Endodermal cell (in vitro differentiated cells): ENCODE measurements around the gene SPINK1. TPM values are rescaled to one million over a fixed set of nuclear protein-coding genes. Genes with fewer than 3 reads are reported as not detected.

Source experiments
- DNase-seq: peaks from one replicate; pipeline ENCODE4 v3.0.0-alpha.2; 2017
- H3K27ac ChIP-seq: 2 replicates; pipeline ENCODE4 v1.5.1; 2013; ENCODE audit warnings: mild to moderate bottlenecking, low read depth, low read length, moderate library complexity
- H3K27me3 ChIP-seq: 2 replicates; pipeline ENCODE4 v1.6.1; 2013; ENCODE audit warnings: mild to moderate bottlenecking, low read length, moderate library complexity; ENCODE audit not compliant: insufficient read depth, control insufficient read depth, poor library complexity, severe bottlenecking
- H3K36me3 ChIP-seq: 2 replicates; pipeline ENCODE4 v1.7.0; 2013; ENCODE audit warnings: mild to moderate bottlenecking, low read length, moderate library complexity; ENCODE audit not compliant: control insufficient read depth, insufficient read depth
- H3K4me1 ChIP-seq: one replicate; pipeline ENCODE4 v1.7.0; 2013; ENCODE audit warnings: low read length; ENCODE audit not compliant: control insufficient read depth, insufficient read depth
- H3K4me3 ChIP-seq: 2 replicates; pipeline ENCODE4 v1.5.1; 2013; ENCODE audit warnings: mild to moderate bottlenecking, low read length, moderate library complexity
- H3K9ac ChIP-seq: 2 replicates; pipeline ENCODE4 v1.6.1; 2013; ENCODE audit warnings: mild to moderate bottlenecking, low read length, moderate library complexity; ENCODE audit not compliant: poor library complexity, severe bottlenecking; ENCODE audit errors: extremely low read depth
- H3K9me3 ChIP-seq: 2 replicates; pipeline ENCODE4 v1.6.1; 2013; ENCODE audit warnings: mild to moderate bottlenecking, low read length, moderate library complexity; ENCODE audit not compliant: control insufficient read depth
- H3K27ac Mint-ChIP-seq: 2 replicates; pipeline ENCODE4 v1.8.0; 2020; ENCODE audit warnings: mixed read lengths
- H3K27me3 Mint-ChIP-seq: 2 replicates; pipeline ENCODE4 v1.8.0; 2021; ENCODE audit warnings: mild to moderate bottlenecking, mixed read lengths; ENCODE audit not compliant: insufficient read depth
- H3K36me3 Mint-ChIP-seq: 2 replicates; pipeline ENCODE4 v1.8.0; 2020; ENCODE audit warnings: low read depth, mixed read lengths
- H3K4me1 Mint-ChIP-seq: 2 replicates; pipeline ENCODE4 v1.8.0; 2020; ENCODE audit warnings: mixed read lengths
- H3K4me3 Mint-ChIP-seq: 2 replicates; pipeline ENCODE4 v1.8.0; 2020; ENCODE audit warnings: mild to moderate bottlenecking, moderate library complexity, mixed read lengths
- H3K9me3 Mint-ChIP-seq: 2 replicates; pipeline ENCODE4 v1.8.0; 2020; ENCODE audit warnings: mild to moderate bottlenecking, mixed read lengths
- WGBS, 2 experiments: methylation state at CpG; one replicate each; pipeline versions ENCODE4 v1.1.5 to v1.1.7; 2013; ENCODE audit warnings: missing lambda C conversion rate in 2 of 2, mixed read lengths in 1 of 2; ENCODE audit not compliant: insufficient coverage in 1 of 2, insufficient read length in 1 of 2; 5-methylcytosine and 5-hydroxymethylcytosine counted together
- total RNA-seq, 2 donors: library from RNA; stranded (reverse); fragmentation: NEBNext Ultra II Directional in 1 of 2; extraction: Animal tissue kit (Norgen Biotek cat#: 25700) in 1 of 2; gene quantifications; 2 replicates in 1 of 2; 3 replicates in 1 of 2; pipeline ENCODE4 v1.2.1, GENCODE V29; 2021
- TF ChIP-seq, protein P1 (sequence below): fragments of 200-600 bp; sonication (generic); conservative IDR thresholded peaks from 2 replicates; pipeline ENCODE4 v1.5.0; 2021; ENCODE audit warnings: antibody characterized with exemption, mild to moderate bottlenecking

SPINK1 gene
- total RNA-seq, 2 donors from 2014 or later = not detected

DNA sequence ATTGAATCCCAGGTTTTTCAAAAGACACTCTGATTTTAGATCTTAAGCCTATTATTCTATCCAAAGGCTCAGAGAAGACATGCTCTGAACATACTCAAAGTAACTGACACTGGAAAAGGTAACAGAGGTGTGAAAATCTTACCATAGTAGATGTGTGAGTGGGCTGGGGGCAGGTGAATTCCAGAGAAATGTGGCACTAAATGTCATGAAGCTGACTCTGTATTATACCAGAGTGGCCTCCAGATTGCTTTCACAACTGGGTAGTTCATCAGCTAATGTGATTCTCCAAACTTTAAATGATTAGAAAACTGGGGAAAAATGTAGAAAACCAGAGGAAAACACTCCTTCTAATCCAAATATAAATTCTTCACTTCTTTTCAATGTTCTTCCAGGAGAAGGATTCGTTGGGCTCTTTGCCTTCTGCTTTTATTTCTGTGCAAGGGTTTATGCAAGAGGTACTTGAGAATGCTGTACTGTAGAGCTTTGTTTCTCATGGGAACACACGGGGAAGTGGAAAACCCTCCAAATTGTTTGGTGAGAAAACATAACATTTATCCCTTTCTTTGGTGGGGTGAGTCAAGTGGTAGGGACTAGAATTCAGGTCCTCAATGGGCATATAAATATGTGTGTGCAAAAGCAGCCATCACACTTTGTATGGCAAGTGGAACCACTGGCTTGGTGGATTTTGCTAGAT lies 46.7 kb upstream of the SPINK1 start, which contains the start of gene SCGB3A2:
Gene SCGB3A2 (plus strand): TSS at position 646 of the 694 bp plus-strand sequence. CDS start 93 bp downstream, outside the sequence.
- no peaks in the 10 kb centered on the region for H3K9me3 Mint-ChIP-seq
- no peaks in the 10 kb centered on the region for H3K36me3 Mint-ChIP-seq
- H3K4me1 Mint-ChIP-seq = peaks cover 48% of the 10 kb centered on the region

DNA sequence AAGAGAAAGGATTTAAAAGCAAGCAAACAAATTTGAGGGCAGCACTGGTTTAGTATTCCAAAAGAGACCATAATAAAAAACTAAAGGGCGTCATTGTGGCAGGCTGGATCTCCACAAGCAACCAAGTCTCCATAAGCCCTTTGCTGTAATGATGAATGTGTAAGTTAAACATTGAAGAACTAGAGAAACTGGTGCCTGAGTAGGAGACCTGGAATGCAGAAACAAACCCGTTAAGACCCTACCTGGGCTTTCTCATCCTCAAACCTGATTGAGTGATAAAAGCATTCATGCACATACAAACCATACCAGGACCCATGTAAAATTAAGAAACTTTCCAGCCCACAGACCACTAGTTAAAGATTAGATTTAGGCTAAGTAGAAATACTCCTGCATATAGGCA lies 45.2 kb upstream of the SPINK1 start:
- TF ChIP-seq, protein P1, sequence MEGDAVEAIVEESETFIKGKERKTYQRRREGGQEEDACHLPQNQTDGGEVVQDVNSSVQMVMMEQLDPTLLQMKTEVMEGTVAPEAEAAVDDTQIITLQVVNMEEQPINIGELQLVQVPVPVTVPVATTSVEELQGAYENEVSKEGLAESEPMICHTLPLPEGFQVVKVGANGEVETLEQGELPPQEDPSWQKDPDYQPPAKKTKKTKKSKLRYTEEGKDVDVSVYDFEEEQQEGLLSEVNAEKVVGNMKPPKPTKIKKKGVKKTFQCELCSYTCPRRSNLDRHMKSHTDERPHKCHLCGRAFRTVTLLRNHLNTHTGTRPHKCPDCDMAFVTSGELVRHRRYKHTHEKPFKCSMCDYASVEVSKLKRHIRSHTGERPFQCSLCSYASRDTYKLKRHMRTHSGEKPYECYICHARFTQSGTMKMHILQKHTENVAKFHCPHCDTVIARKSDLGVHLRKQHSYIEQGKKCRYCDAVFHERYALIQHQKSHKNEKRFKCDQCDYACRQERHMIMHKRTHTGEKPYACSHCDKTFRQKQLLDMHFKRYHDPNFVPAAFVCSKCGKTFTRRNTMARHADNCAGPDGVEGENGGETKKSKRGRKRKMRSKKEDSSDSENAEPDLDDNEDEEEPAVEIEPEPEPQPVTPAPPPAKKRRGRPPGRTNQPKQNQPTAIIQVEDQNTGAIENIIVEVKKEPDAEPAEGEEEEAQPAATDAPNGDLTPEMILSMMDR = no peak
- Mint-ChIP-seq H3K27me3 (no peaks in the 10 kb centered on the region), H3K9me3 (no peaks in the 10 kb centered on the region), H3K4me1 (peaks cover 57% of the 10 kb centered on the region), H3K4me3 (no peak overlapping the region), H3K27ac (no peak overlapping the region), H3K36me3 (peaks cover 7% of the 10 kb centered on the region)
- no peak for DNase-seq
- H3K36me3 ChIP-seq = no peaks in the 10 kb centered on the region
- no peak overlapping the region for H3K4me3 ChIP-seq
- no peak overlapping the region for H3K9ac ChIP-seq
- peaks cover 3% of the 10 kb centered on the region for H3K4me1 ChIP-seq
- no peaks in the 10 kb centered on the region for H3K27me3 ChIP-seq
- 80 to 88% methylated on average over 1 to 2 of the region's 2 CpGs for WGBS, 2 experiments
- no peak overlapping the region for H3K27ac ChIP-seq
- H3K9me3 ChIP-seq = no peaks in the 10 kb centered on the region

More for the DNA sequence above, 46.7 kb upstream of the SPINK1 start, which contains the start of gene SCGB3A2:
- Histone ChIP-seq H3K36me3 (no peaks in the 10 kb centered on the region), H3K4me1 (peaks cover 3% of the 10 kb centered on the region), H3K27ac (no peak within 1 kb of the TSS), H3K27me3 (no peaks in the 10 kb centered on the region), H3K9ac (no peak within 1 kb of the TSS), H3K9me3 (no peaks in the 10 kb centered on the region), H3K4me3 (no peak within 1 kb of the TSS)
- WGBS, 2 experiments = 92 to 100% methylated on average over 2 of the region's 2 CpGs
- no peak for DNase-seq
- H3K4me3 Mint-ChIP-seq = no peak within 1 kb of the TSS
- H3K27me3 Mint-ChIP-seq = no peaks in the 10 kb centered on the region
- TF ChIP-seq, protein P1 = no peak
- no peak within 1 kb of the TSS for H3K27ac Mint-ChIP-seq

DNA sequence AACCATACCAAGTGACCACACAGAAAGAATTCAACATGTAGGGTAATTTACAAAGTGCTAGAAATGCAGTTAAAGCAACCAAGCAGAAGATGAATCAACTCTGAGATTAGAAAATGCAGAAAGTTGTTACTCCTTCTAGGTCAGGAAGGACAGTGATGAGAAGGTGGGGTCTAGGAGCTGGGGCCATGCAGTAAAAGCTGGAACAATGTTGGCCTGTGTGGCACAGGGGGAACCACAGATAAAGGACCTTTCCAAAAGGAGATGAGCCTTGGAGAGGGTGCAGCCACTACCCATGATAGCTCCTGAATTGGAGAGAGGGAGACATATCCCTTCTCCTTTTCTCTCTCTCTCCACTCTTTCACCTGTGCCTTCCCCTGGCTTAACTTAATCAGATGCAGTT lies 44.7 kb upstream of the SPINK1 start:
- no peak overlapping the region for H3K4me3 Mint-ChIP-seq
- no peaks in the 10 kb centered on the region for H3K27me3 Mint-ChIP-seq
- peaks cover 11% of the 10 kb centered on the region for H3K36me3 Mint-ChIP-seq
- TF ChIP-seq, protein P1 = no peak
- H3K27ac Mint-ChIP-seq = no peak overlapping the region
- no peaks in the 10 kb centered on the region for H3K36me3 ChIP-seq
- no peaks in the 10 kb centered on the region for H3K9me3 ChIP-seq
- H3K9me3 Mint-ChIP-seq = no peaks in the 10 kb centered on the region
- H3K27ac ChIP-seq = no peak overlapping the region
- H3K4me1 Mint-ChIP-seq = peaks cover 61% of the 10 kb centered on the region
- no peak for DNase-seq
- H3K27me3 ChIP-seq = no peaks in the 10 kb centered on the region
- peaks cover 3% of the 10 kb centered on the region for H3K4me1 ChIP-seq
- no peak overlapping the region for H3K4me3 ChIP-seq
- no peak overlapping the region for H3K9ac ChIP-seq
